OCI-LY1 (cell line): ENCODE measurements around the gene ADSL.

ENCODE experiments used
- H2AFZ ChIP-seq: fragments of 200-600 bp; sonication (generic), shearing (Covaris generic); 2 replicates; pipeline ENCODE4 v1.6.0; 2014; ENCODE audit warnings: antibody characterized with exemption, mild to moderate bottlenecking, low read length
- H3F3A ChIP-seq: fragments of 200-600 bp; sonication (generic), shearing (Covaris generic); 2 replicates; pipeline ENCODE4 v1.6.0; 2014; ENCODE audit warnings: mild to moderate bottlenecking, antibody characterized with exemption, low read length, moderate library complexity; ENCODE audit not compliant: insufficient read depth
- H3K27ac ChIP-seq: fragments of 200-600 bp; sonication (generic); 2 replicates; pipeline ENCODE4 v1.5.1; 2014; ENCODE audit warnings: low read length, mixed run types, mild to moderate bottlenecking, low read depth; ENCODE audit not compliant: poor library complexity, severe bottlenecking
- H3K27me3 ChIP-seq: fragments of 200-600 bp; sonication (generic); 2 replicates; pipeline ENCODE4 v1.6.0; 2014; ENCODE audit warnings: antibody characterized with exemption, mild to moderate bottlenecking, low read length, moderate library complexity; ENCODE audit not compliant: insufficient read depth
- H3K36me3 ChIP-seq: fragments of 200-600 bp; sonication (generic); 2 replicates; pipeline ENCODE4 v1.6.1; 2014; ENCODE audit warnings: mild to moderate bottlenecking, antibody characterized with exemption, low read length, moderate library complexity, mixed read lengths; ENCODE audit not compliant: insufficient read depth
- H3K4me1 ChIP-seq: fragments of 200-600 bp; sonication (generic); 2 replicates; pipeline ENCODE4 v1.5.1; 2014; ENCODE audit warnings: mild to moderate bottlenecking, low read length, moderate library complexity; ENCODE audit not compliant: insufficient read depth, severe bottlenecking
- H3K4me2 ChIP-seq: fragments of 200-600 bp; sonication (generic), shearing (Covaris generic); 2 replicates; pipeline ENCODE4 v1.6.1; 2014; ENCODE audit warnings: low read length
- H3K4me3 ChIP-seq: fragments of 200-600 bp; sonication (generic); 2 replicates; pipeline ENCODE4 v1.5.1; 2014; ENCODE audit warnings: low read length, low read depth, mild to moderate bottlenecking, mixed read lengths; ENCODE audit not compliant: poor library complexity, severe bottlenecking
- H3K79me2 ChIP-seq: fragments of 200-600 bp; shearing (Covaris generic); 2 replicates; pipeline ENCODE4 v1.6.1; 2016; ENCODE audit warnings: mixed run types, low read length, mixed read lengths; ENCODE audit not compliant: insufficient read depth
- H3K9ac ChIP-seq: fragments of 200-600 bp; sonication (generic), shearing (Covaris generic); 2 replicates; pipeline ENCODE4 v1.6.1; 2014; ENCODE audit warnings: mild to moderate bottlenecking, low read length, mixed read lengths
- H3K9me2 ChIP-seq: fragments of 200-600 bp; sonication (generic), shearing (Covaris generic); 2 replicates; pipeline ENCODE4 v1.6.1; 2014; ENCODE audit warnings: low read depth, mild to moderate bottlenecking, low read length, mixed read lengths
- H3K9me3 ChIP-seq: fragments of 200-600 bp; shearing (Covaris generic); 2 replicates; pipeline ENCODE4 v1.6.1; 2014; ENCODE audit warnings: low read length, mixed read lengths
- H4K20me1 ChIP-seq: fragments of 200-600 bp; sonication (generic), shearing (Covaris generic); 2 replicates; pipeline ENCODE4 v1.6.0; 2016; ENCODE audit warnings: mild to moderate bottlenecking, low read length; ENCODE audit not compliant: insufficient read depth
- EZH2 ChIP-seq: fragments of 200-600 bp; sonication (generic), shearing (Covaris generic); IDR thresholded peaks from 2 replicates; pipeline ENCODE4 v1.8.0; 2017; ENCODE audit warnings: borderline replicate concordance, mixed run types, mild to moderate bottlenecking, antibody characterized with exemption, low read length, moderate library complexity, mixed read lengths
- TF ChIP-seq, protein P1 (sequence below): fragments of 200-600 bp; sonication (generic), shearing (Covaris generic); IDR thresholded peaks from 2 replicates; pipeline ENCODE4 v1.5.1; 2017; ENCODE audit warnings: mild to moderate bottlenecking, antibody characterized with exemption, low read length, moderate library complexity, mixed read lengths

ADSL gene

DNA sequence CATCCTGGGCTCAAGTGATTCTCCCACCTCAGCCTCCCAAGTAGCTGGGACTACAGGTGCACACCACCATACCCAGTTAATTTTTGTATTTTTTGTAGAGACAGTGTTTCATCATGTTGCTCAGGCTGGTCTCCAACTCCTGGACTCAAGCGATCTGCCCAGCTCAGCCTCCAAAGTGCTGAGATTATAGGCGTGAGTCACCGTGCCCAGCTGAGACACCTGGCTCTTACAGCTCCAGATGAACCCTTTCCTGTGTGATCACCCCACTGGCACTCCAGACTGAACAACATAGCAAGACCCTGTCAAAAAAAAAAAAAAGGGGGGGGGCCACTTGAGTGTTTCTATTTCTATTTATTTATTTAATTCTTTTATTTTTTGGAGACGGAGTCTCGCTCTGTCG, 1.0 kb upstream of the ADSL start:
- Histone ChIP-seq H3F3A (peaks cover 13% of the 10 kb centered on the region; the same call in 1 of the 2 replicates), H3K4me1 (peaks cover 31% of the 10 kb centered on the region), H2AFZ (no peak overlapping the region), H3K9me2 (no peaks in the 10 kb centered on the region), H3K9ac (peak overlapping the region; percentile 83), H3K9me3 (no peaks in the 10 kb centered on the region), H4K20me1 (no peaks in the 10 kb centered on the region), H3K4me3 (peak overlapping the region; percentile 85), H3K27ac (peak overlapping the region; percentile 95), H3K4me2 (peak overlapping the region; percentile 92), H3K27me3 (no peaks in the 10 kb centered on the region), H3K36me3 (peaks cover 18% of the 10 kb centered on the region), H3K79me2 (peaks cover 30% of the 10 kb centered on the region)
- no peak for TF ChIP-seq EZH2
- TF ChIP-seq, protein P1, sequence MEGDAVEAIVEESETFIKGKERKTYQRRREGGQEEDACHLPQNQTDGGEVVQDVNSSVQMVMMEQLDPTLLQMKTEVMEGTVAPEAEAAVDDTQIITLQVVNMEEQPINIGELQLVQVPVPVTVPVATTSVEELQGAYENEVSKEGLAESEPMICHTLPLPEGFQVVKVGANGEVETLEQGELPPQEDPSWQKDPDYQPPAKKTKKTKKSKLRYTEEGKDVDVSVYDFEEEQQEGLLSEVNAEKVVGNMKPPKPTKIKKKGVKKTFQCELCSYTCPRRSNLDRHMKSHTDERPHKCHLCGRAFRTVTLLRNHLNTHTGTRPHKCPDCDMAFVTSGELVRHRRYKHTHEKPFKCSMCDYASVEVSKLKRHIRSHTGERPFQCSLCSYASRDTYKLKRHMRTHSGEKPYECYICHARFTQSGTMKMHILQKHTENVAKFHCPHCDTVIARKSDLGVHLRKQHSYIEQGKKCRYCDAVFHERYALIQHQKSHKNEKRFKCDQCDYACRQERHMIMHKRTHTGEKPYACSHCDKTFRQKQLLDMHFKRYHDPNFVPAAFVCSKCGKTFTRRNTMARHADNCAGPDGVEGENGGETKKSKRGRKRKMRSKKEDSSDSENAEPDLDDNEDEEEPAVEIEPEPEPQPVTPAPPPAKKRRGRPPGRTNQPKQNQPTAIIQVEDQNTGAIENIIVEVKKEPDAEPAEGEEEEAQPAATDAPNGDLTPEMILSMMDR = no peak

DNA sequence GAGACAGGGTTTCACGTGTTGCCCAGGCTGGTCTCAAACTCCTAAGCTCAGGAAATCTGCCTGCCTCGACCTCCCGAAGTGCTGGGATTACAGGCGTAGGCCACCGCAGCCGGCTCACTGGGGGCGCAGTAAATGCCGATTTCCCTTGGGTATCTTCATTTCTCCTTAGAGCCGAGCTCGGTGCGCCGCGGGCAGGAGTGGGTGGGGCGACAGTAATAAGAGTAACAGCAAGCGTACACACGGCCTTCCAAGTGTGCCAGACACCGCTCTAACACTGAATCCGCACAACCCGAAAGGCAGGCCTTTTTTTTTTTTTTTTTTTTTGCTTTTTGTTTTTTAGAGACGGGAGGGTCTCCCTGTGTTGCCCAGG, 500 bp upstream of the ADSL start:
- no peaks in the 10 kb centered on the region for H3K9me2 ChIP-seq
- peak overlapping the region; percentile 95 for H3K27ac ChIP-seq
- H3K36me3 ChIP-seq = peaks cover 23% of the 10 kb centered on the region
- peaks cover 31% of the 10 kb centered on the region for H3K4me1 ChIP-seq
- H4K20me1 ChIP-seq = no peaks in the 10 kb centered on the region
- H3K4me2 ChIP-seq = peak overlapping the region; percentile 92
- no peaks in the 10 kb centered on the region for H3K27me3 ChIP-seq
- no peak overlapping the region for H2AFZ ChIP-seq
- no peaks in the 10 kb centered on the region for H3K9me3 ChIP-seq
- peak overlapping the region; percentile 85 for H3K4me3 ChIP-seq
- peaks cover 30% of the 10 kb centered on the region for H3K79me2 ChIP-seq
- TF ChIP-seq, protein P1 = 0 out of 2 replicates have a peak, but pooled peaks have one; percentile 2
- no peak for TF ChIP-seq EZH2
- peak overlapping the region; percentile 83 for H3K9ac ChIP-seq
- H3F3A ChIP-seq = peaks cover 13% of the 10 kb centered on the region; the same call in 1 of the 2 replicates

DNA sequence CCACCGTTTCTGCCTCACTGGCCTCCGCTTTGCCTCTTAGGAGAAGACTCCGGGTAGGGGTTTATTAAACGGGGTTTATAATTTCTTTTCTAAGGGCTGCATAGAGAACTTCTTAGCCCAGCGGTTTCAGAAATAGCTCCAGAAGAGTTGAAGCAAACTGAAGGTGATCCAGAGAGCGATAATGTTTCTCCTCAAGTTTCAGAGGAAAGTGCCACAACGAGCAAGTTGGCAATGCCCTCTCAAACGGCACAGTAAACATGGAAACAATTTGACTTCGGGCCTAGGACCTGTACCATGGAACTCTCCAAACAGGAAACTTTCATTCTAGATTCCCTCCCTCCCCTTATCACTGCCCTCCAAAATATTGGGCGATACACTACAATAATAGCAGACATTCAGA, 1.0 kb downstream of the ADSL start:
- peak overlapping the region; percentile 95 for H3K27ac ChIP-seq
- H3K9me3 ChIP-seq = no peaks in the 10 kb centered on the region
- peaks cover 9% of the 10 kb centered on the region; the same call in 1 of the 2 replicates for H3F3A ChIP-seq
- no peaks in the 10 kb centered on the region for H3K9me2 ChIP-seq
- H4K20me1 ChIP-seq = no peaks in the 10 kb centered on the region
- peaks cover 31% of the 10 kb centered on the region for H3K4me1 ChIP-seq
- H3K27me3 ChIP-seq = no peaks in the 10 kb centered on the region
- no peak for TF ChIP-seq EZH2
- TF ChIP-seq, protein P1 = no peak
- H3K79me2 ChIP-seq = peaks cover 30% of the 10 kb centered on the region
- H3K9ac ChIP-seq = peak overlapping the region; percentile 83
- H2AFZ ChIP-seq = no peak overlapping the region
- H3K4me2 ChIP-seq = peak overlapping the region; percentile 92
- H3K4me3 ChIP-seq = peak overlapping the region; percentile 85
- H3K36me3 ChIP-seq = peaks cover 36% of the 10 kb centered on the region
